ENCODE data around the gene LCP2.
A peak's percentile ranks its signal among the peaks of the same experiment; 100 is the strongest.

DNA sequence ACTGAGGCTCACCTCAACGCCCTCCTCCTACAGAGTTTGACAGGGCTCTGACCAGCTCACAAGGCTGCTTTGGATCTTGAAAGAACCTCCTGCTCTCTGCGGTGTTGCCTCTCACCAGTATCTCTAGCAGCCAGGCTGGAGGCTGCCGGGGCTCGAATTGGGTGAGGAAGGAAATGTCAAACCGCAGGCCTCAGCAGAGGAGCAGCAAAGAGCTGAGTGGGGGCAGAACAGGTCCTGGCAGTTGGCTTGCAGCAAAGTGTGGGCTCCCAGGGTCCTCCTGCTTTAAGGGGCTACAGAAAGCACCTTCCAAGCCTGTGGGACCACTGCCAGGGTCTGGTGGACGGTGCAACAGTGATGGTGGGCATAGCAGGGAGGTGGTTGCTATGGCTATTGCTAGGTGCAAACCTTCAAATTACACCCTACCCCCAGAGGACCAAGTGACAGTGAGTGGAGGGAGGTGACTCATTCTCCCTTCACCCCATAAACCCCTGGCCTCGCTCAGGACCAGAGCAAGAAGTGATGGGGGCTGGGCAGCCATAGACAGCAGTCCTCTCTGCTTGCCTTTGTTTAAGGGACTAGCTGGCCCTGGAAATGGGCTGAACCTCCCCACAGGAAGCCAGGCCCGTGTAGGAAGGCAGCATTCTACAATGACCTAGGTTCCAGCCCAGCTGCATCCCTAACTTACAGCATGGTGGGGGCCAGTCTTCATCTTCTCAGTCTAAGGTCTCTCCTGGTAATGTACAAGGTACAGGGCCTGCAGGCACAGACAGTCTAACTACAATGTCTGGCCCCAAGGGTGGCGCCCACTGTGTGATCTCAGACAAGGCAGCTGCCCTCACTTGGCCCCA is 18.7 kb downstream of the LCP2 start:
- peak in 1 of 2 donors; percentile 28 for TF ChIP-seq POLR2AphosphoS5 (IDR thresholded peaks at IDR 0.05; ENCODE audit: insufficient read depth in 1 of 2, low read depth in 1 of 2)
- no peak for TF ChIP-seq CTCF (IDR thresholded peaks at IDR 0.05)
